ENCODE measurements around the gene TSHZ3.

TSHZ3 gene

DNA sequence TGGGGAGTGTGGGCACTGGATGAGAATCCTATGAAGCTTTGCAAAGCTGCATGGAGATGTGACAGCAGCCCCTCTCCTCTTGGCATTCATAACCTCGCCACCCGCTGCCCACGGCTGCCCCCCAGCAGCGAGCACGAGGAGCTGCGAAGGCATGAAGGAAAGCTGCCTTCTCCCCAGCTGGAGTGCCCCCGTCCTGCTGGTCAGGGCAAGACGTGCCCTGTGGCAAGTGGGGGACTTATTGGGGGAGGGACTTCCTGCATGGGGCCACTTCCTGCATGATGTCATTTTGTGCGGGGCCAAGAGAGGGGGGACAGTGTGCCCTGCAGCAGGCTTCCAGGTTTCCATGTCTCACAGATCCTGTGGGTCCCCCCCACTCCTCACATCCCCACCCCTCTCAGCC is 85.9 kb downstream of the TSHZ3 start:
- DNase-seq (ENCODE audit: low read depth, low spot score): no peak

DNA sequence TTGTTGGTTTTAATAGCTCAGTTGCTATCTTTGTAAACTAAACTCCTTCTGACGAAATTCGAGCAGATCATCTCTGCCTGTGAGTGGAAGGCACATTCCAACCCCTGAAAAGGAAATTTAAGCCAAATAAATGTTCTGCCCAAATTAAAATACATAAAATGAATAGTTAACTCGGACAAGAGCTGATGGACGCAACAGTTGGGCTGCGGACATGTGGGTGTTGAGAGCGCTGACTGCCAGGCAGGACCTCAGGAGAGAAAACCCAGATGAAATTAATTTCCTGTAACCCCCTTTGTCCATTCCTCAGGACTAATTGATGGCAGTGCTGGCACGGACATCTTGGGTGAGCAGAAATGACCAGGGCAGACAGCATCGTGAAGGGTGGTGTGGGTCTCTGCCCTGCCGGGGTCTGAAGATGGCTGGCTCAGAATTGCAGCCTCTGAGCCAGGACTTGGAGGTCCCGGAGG is 86.5 kb downstream of the TSHZ3 start:
- DNase-seq (ENCODE audit: low read depth, low spot score): no peak

DNA sequence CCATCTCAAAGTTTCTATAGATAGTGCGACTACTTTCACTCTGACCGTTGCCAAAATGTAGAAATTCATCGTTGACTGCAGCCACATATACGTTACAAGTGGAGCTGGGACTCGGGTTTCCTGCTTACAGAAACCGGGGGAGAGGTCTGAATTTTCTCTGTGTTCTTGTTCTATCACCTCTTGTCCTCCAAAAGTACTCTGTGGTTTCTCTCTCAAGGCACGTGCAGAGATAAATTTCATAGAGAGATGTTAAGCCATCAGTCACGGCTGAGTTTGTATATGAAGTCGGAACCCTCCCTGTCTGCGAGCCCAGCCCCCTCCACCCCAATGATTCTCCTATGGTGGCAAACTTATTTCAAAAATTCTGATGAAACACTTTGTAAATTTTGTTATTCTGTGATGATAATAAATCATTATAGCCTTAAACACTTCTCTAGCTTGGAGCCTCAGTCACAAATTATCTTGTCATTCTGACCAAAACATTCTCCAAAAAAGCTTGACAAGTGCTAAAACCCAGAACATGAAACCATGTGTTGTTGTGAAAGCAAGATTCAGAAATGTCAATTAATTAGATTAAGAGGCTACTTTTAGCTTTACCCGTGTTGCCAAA is 87.5 kb downstream of the TSHZ3 start:
- DNase-seq (ENCODE audit: low read depth, low spot score): no peak

DNA sequence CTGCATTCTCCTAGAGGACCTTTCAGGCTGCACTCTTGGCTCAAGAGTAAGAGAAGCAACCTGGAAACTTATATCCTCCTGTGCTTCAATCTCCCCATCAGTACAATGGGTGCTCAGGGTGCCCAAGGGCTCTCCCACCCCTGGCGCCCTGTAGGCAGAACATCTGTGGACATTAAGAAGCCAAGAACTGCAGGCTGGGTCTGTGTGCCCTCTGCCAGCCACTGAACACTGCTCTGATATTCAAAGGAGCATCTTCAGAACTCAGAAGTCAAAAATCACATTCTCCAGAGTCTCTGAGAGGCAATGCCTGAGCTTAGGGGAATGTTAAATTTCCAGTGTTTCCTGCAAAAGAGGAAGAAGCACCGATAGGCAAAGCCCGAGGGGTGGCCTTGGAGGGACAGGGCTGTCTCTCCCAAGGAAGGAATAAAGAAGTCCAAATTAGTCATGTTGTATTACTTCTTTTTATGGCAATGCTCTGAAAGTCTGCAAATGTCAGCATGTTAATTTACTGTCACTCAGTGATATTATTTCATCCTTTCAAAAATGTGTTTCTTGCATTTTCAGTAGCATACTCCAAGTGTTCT is 88.1 kb downstream of the TSHZ3 start:
- DNase-seq (ENCODE audit: low read depth, low spot score): no peak

DNA sequence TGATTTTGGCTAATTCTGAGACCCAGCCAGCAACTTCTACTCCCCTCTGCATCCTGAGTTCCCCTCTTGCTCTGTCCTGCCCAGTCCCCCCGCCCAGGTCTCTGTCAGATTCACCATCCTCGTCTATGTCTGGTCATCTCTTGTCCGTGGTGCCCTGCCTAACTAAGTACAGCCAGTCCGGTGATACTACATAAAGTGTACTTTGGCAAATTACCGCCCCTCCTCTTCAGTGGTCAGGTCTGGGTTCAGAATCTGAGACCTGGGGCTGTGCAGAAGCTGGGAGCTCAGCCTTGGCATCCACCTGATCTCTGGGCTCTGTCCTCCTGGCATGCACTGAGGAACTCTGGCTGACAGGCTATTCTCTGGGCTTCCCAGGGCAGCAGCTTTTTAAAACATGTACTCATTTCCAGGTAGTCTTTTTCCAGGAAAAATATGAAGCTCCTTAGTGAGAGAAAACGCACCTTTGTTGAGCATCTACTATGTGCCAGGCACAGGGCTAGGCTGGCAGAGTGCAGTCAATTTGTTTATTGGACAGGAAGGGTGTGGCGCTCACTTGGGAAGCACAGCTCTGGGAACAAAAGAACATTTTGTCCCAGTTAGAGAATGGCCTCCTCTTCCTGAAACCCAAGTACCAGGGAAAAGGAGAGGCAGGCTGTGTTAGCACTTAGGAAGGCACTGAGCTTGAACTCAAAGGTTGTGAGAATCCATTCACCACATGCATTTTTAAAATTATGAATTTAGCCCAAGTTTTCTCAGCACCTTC is 88.9 kb downstream of the TSHZ3 start:
- no peak for DNase-seq (ENCODE audit: low read depth, low spot score)

DNA sequence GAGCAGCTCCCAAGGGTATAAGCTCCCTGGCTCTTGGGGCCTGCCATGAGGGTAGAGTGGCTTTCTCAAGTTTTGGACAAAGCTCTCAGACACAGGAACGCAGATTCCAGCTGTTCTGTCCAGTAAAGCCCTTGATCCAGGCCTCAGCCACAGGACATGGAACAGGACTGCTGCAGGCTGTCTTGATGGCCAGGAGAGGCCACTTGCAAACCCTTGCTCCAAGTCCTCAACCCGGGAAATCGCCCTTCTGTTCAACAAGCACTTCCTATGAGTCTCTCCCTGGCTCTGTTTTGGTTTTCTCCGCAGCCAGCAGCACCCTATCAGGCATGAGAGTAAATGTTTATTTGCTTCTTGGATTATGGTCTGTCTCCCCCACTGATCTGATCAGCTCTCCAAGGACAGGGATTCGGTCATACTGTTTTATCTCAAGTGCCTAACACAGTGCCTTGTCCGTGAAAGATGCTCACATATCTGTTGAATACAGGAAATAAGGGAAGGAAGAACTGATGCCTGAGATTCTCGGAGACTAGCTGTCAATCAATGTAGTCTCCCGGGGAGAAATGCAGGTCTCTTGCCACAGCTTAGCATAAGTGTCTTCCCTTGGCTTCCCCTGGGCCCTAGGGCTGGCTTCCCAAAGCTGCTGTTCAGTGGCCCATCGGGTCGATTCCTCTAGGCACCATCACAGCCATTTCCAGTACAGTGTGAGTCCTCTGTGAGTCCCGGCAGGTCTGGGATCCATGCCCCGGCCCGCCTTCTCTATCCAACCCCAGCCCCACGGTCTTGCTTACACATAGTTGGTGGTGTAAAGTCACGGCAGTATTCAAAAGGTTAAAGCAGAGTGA is 90.8 kb downstream of the TSHZ3 start:
- DNase-seq (ENCODE audit: low read depth, low spot score): no peak

DNA sequence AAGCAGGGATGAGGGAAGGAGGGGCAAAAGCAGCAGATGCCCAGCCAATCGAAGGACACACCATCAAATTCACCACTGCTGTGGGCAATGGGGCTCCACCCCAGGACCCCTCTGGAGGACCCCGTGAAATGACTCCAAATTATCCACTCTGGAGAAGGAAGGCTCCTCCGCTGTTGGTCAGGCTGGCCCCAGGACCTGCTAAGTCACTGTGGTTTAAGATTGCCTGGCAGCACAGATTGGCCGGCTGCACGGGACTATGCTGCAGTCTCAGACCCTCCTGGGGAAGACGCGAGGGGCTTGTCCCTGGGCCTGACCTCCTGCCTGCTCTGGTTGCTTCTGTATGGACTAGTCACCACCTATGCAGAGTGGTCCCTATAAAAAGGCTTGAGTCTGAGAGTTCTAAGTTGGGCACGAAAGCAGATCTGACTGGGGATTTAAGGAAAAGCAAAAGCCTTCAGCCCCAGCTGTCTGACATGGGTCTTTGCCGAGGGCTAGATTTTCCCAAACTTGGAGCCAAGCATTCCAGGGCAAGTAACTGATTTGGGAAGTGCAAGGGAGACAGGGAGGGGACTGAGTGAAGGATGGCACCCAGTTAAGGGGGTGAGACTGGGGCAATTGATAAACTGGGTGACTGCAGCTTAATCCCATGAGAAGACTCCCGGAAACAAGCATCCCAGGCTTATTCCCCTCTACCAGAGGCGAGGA is 91.7 kb downstream of the TSHZ3 start:
- no peak for DNase-seq (ENCODE audit: low read depth, low spot score)

DNA sequence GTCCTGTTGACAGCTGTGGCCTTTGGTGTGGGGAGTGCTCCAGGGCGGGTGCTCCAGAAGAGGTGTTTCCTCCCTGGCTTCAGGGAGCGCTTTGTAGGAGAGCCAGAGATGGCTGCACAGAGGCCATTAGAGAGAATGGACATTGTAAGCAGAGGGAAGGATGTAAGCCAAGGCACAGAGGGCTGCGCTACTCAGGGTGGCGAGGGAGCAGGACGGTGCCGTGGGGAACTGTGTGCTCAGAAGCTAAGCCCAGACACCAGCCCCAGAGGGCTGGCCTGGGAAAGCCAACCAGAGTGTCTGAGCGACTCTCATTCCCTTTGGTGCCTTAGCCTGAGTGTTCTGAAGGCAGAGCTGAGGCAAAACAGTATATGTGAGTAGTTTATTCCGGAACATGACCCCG is 92.2 kb downstream of the TSHZ3 start:
- no peak for DNase-seq (ENCODE audit: low read depth, low spot score)

DNA sequence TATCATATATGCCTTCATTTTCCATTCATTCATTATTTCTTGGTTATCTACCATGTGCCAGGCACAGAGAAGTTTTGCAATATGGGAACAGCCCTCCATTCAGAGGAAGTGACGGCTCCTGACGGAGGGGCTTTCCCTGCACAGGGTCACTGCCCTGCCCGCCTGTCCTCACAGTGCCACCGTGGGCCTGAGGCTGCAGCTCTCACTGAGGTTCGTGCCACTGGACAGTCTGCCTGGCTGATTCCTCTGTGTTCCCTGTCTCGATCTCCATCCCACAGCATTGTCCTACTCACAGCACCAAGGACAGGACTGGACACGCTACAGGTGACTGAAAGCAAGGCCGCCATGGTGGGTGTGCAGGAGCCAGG is 92.7 kb downstream of the TSHZ3 start:
- no peak for DNase-seq (ENCODE audit: low read depth, low spot score)

DNA sequence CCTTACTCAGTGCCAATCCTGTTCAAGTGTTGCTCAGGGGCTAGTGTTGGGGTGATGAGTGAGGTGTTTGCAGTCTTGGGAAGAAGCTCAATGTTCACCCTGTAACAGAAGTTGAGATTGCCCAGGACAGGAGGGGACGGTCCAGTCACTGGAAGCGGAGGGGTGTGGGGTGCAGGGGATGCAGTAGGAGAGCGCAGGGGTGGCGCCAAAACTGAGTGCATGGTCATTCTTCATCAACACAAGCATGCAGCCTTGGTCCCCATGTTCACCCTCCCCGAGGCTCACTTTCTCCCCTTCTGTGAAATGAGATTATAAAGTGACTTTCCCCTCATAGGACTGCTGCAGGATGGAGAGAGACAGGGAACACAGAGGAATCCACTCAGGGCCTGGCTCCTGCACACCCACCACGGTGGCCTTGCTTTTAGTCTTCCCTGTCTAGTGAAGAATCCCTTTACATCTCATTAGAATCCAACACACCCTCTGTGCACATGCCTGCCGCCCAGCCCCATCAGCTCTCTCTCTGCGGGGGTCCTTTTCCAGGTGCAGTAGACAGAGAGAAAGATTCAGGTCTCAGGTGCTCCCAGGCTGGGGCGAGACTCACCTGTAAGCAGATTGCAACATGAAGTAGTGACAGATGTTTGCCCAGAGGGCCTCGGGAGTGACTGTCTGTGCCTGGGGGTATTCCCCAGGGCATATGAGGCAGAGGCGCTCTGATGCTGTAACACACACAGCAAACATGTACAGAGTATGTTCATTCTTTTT is 93.2 kb downstream of the TSHZ3 start:
- no peak for DNase-seq (ENCODE audit: low read depth, low spot score)

DNA sequence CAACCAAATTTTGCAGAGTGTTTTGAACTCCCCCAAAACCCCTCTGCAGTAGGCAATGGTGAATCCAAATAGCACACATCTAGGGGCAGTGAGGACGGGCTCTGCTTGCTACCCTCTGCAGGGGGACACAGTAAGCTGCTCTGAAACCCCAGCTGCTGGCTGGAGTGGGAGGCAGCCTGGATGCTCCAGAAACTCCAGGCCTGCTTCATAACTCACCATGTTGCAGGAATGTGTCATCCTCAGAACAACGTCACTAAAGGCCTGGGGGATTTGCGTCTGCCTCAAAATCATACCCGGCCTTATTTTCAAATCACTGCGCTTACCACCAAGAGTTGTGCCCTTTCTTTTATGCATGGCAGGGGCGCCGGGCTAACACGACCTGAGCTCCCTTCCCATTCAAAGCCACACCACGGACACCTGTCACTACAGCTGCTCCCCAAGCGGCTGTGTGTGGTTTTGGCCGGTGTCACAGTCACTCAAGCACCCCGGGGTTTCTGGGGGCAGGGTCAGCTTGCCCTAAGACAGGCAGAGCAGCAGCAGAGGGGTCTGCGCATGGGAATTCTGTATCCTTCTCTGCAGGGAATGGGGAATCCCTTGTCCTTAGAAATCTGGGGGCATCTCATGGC is 93.9 kb downstream of the TSHZ3 start:
- DNase-seq (ENCODE audit: low read depth, low spot score): no peak

DNA sequence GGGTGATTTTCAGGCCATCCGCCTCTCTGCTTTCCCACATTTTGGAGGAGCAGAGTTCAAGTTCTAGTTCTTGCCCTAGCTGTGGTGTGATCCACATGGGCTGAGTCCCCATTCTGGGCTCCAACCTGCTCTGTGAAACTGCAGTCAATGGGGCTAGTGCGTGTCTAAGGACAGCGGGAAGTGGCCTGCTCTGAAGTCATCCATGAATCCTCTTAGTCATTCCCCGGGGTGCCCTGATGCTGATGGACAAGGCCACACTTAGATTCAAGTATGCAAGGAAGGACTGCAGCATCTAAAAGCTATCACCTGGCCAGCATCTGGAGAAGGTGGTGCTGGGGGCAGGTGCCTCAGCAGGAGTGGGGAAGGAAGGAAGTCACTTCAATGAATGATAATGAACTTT is 94.6 kb downstream of the TSHZ3 start:
- no peak for DNase-seq (ENCODE audit: low read depth, low spot score)

DNA sequence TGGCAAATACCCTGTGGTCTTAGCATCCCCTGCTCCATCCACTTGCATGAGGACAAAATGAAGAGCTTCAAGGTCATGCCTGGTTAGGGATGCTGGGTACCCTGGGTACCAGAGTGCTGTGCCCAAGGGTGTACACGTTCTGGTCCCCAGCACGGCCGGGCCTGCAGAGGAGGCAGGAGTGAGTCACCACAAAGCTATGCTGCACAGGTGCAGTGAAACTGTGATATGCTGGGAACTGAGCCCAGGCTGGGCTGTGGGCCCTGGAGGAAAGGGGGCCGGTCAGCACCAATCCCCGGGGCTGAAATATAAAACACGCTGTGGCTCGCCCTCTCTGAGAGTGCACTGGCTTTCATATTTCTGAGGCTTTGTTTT is 95.1 kb downstream of the TSHZ3 start:
- peak; percentile 75 for DNase-seq (ENCODE audit: low read depth, low spot score)

DNA sequence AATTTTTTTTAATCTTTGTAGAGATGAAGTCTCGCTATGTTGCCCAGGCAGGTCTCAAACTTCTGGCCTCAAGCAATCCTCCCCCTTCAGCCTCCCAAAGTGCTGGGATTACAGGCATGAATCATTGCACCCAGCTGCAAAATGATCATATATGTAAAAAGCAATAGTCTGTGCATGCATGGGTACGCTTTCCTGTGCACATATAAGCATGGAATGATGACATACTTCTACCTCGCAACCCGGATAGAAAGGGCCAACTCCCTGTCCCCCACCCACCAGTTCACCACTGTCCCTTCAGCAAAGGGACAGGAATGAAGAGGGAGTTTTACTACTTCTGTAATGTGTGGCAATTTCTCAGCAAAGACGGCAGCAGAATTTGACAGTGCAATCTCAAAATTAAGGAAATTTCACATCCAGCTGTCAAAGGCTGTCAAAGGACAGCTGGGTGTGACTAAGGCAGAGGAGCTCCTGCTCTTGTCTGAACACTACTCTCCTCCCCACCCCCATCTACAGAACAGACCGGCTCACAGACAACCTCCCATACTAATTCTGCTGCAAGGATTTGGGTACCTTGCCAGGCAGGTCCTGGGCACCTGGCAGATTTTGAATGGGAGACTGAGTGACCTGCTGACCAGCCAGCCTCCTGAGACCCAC is 95.6 kb downstream of the TSHZ3 start:
- no peak for DNase-seq (ENCODE audit: low read depth, low spot score)

DNA sequence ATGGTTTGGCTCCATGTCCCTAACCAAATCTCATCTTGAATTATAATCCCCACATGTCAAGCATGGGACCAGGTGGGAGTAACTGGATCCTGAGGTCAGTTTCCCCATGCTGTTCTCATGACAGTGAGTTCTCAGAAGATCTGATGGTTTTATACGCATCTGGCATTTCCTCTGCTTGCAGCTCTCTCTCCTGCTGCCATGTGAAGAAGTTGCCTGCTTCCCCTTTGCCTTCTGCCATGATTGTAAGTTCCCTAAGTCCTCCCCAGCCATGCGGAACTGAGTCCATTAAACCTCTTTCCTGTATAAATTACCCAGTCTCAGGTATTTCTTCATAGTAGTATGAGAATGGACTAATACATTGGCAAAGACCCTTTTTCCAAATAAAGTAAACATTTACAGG is 96.8 kb downstream of the TSHZ3 start:
- DNase-seq (ENCODE audit: low read depth, low spot score): no peak

DNA sequence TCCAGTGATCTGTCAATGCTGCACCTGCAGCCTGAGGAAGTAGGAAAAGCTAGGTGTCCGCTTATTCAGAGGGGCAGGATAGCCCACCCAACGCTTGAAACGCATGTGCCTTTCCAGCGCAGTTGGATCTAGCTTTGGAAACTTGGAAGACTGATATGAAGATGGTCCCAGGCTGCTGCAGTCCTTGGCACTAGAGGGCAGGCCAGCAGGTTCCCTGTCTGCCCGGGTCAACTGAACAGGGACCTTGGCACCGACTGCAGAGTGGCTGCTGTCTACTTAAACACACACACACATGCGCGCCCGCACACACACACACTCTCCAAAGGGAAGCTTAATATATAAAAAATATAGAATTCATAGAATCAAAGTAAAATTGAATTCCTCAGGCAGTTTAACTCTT is 100.0 kb downstream of the TSHZ3 start:
- DNase-seq (ENCODE audit: low read depth, low spot score): no peak

DNA sequence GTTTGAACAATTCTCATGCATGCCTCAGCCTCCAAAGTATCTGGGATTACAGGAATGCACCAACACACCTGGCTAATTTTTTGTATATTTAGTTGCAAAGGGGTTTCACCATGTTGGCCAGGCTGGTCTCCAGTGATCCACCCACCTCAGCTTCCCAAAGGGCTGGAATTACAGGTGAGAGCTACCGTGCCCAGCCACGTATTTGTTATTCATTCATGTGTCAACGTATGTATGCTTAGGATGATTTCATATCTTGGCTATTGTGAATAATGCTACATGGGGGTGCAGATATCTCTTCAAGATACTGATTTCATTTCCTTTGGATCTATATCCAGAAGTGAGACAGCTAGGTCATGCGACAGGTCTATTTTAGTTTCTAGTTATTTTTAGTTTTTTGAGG is 113.4 kb downstream of the TSHZ3 start:
- DNase-seq (ENCODE audit: low read depth, low spot score): no peak

DNA sequence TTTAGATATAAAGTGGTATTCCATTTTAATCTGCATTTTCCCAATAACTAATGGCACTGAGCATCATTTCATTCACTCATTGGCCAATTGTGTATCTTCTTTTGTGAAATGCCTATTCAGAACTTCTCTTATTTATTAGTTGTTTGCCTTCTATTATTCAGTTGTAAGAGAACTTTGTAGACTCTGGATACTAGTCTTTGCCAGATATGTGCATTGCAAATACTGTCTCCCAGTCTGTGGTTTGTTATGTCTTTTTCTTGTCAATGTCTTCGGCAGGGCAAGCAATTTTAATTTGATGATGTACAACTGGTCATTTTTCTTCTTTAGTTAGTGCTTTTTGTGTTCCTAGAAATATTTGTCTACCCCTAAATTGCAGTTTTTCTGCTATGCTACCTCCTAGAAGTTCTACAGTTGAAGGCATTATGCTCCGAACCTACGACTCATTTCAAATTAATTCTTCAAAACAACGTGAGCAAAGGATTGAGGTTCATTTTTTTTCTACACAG is 115.9 kb downstream of the TSHZ3 start:
- DNase-seq (ENCODE audit: low read depth, low spot score): no peak

DNA sequence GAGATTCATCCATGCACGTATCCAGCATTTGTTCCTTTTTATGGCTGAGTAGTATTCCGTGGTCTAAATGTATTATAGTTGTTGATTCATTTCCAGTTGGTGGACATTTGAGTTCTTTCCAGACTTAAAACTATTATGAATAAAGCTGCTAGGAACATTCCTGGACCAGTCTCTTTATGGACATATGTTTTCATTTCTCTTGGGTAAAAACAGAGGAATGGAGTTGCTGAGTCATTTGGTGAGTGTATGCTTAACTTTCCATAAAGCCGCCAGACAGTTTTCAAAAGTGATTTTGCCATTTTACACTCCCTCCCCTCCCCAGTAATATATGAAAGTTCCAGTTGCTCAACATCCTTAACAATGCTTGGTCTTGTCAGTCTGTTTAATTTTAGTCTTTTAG is 116.4 kb downstream of the TSHZ3 start:
- DNase-seq (ENCODE audit: low read depth, low spot score): peak; percentile 45

DNA sequence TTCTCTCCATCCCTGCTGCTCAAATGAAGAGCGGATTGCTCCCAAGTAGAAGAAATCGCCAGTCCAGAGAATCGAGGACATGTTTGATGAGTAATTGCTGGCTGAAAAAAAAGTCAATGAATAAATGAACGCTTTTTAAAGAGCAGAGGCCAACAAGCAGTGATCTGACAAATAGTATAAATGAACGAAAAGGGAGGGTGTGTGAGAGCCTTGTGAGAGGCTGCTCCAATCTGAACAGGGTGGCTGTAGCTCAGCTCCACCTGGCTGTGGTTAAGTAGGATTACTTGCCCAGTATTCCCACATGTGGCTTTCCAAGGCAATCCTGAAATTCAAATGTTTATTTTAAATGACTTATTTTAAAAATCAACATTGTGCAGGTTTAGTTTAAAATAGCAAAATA is 117.1 kb downstream of the TSHZ3 start:
- peak; percentile 14 for DNase-seq (ENCODE audit: low read depth, low spot score)

Data from astrocyte of the hippocampus (primary cell).